Endothelial cell of umbilical vein (primary cell): Measurements from ENCODE around the gene PRR20B.
"Not testable (repeated sequence)": the region's sequence is repeated elsewhere in the genome, so short reads cannot be mapped to it uniquely, and the experiment has no call there.

Source experiments
- CTCF ChIP-seq, 2 donors: IDR thresholded peaks; 1 replicate in 1 of 2; 2 replicates in 1 of 2; pipeline ENCODE4 v1.5.1; 2011; ENCODE audit warnings: low read length in 2 of 2, mild to moderate bottlenecking in 2 of 2, moderate library complexity in 2 of 2, control low read depth in 1 of 2, inconsistent platforms in 1 of 2, low read depth in 1 of 2; ENCODE audit not compliant: insufficient read depth in 1 of 2; ENCODE audit errors: extremely low read depth in 1 of 2
- EZH2 ChIP-seq: IDR thresholded peaks from 2 replicates; pipeline ENCODE4 v1.6.1; 2012; ENCODE audit warnings: borderline replicate concordance, low read depth, mild to moderate bottlenecking, moderate library complexity, low read length, inconsistent platforms; ENCODE audit not compliant: severe bottlenecking
- FOS ChIP-seq: IDR thresholded peaks from 2 replicates; pipeline ENCODE4 v1.6.1; 2011; ENCODE audit warnings: mild to moderate bottlenecking, low read length, moderate library complexity, borderline replicate concordance; ENCODE audit not compliant: insufficient read depth
- GATA2 ChIP-seq: IDR thresholded peaks from 2 replicates; pipeline ENCODE4 v1.7.0; 2011; ENCODE audit warnings: low read depth, mild to moderate bottlenecking, moderate library complexity, mixed read lengths, low read length; ENCODE audit not compliant: insufficient read length, insufficient read depth
- JUN ChIP-seq: IDR thresholded peaks from 2 replicates; pipeline ENCODE4 v1.6.1; 2011; ENCODE audit warnings: borderline replicate concordance, low read depth; ENCODE audit not compliant: insufficient read length, insufficient read depth
- MAX ChIP-seq: IDR thresholded peaks from 2 replicates; pipeline ENCODE4 v1.6.1; 2011; ENCODE audit not compliant: insufficient read depth, insufficient read length
- POLR2A ChIP-seq: IDR thresholded peaks from 2 replicates; pipeline ENCODE4 v1.6.1; 2012; ENCODE audit warnings: low read depth, mild to moderate bottlenecking, control low read depth, low read length
- POLR2AphosphoS5 ChIP-seq: IDR thresholded peaks from 2 replicates; pipeline ENCODE4 v1.6.1; 2012; ENCODE audit warnings: low read depth, mild to moderate bottlenecking, control low read depth, low read length, moderate library complexity; ENCODE audit not compliant: insufficient read depth

- not testable (repeated sequence) for TF ChIP-seq POLR2A; CTCF (IDR thresholded peaks at IDR 0.05; ENCODE audit: extremely low read depth in 1 of 2, insufficient read depth in 1 of 2, low read depth in 1 of 2, low read length in 2 of 2); POLR2AphosphoS5; EZH2; JUN; MAX; FOS; GATA2
These were observed 818 bp downstream of the PRR20B start for GRCh38 chr13:57148106-57148505.
